Glutamatergic neuron (in vitro differentiated cells): Measurements from ENCODE around the gene SPIRE1. TPM values are rescaled to one million over a fixed set of nuclear protein-coding genes. Genes with fewer than 3 reads are reported as not detected.

ENCODE experiments used
- DNase-seq: peaks from one replicate; pipeline ENCODE4 v3.0.0; 2022
- H3K27ac Mint-ChIP-seq: one replicate; pipeline ENCODE4 v1.8.0; 2020; ENCODE audit warnings: mild to moderate bottlenecking, mixed read lengths, inconsistent platforms; ENCODE audit not compliant: unreplicated experiment
- H3K27me3 Mint-ChIP-seq: one replicate; pipeline ENCODE4 v1.8.0; 2020; ENCODE audit warnings: mild to moderate bottlenecking, moderate library complexity, mixed read lengths, inconsistent platforms; ENCODE audit not compliant: unreplicated experiment
- H3K36me3 Mint-ChIP-seq: one replicate; pipeline ENCODE4 v1.8.0; 2020; ENCODE audit warnings: mild to moderate bottlenecking, mixed read lengths, inconsistent platforms; ENCODE audit not compliant: unreplicated experiment
- H3K4me1 Mint-ChIP-seq: one replicate; pipeline ENCODE4 v1.8.0; 2020; ENCODE audit warnings: mild to moderate bottlenecking, low read depth, mixed read lengths, inconsistent platforms; ENCODE audit not compliant: unreplicated experiment
- H3K4me3 Mint-ChIP-seq: one replicate; pipeline ENCODE4 v1.8.0; 2020; ENCODE audit warnings: mild to moderate bottlenecking, mixed read lengths, inconsistent platforms; ENCODE audit not compliant: unreplicated experiment
- H3K9me3 Mint-ChIP-seq: one replicate; pipeline ENCODE4 v1.8.0; 2020; ENCODE audit warnings: mild to moderate bottlenecking, moderate library complexity, mixed read lengths, inconsistent platforms; ENCODE audit not compliant: unreplicated experiment
- CTCF ChIP-seq: fragments of 200-600 bp; sonication (generic); IDR thresholded peaks from one replicate; pipeline ENCODE4 v1.5.0; 2021; ENCODE audit not compliant: partially characterized antibody, unreplicated experiment
- total RNA-seq: library from RNA; stranded (reverse); fragmentation: NEBNext Ultra II Directional; extraction: Animal tissue kit (Norgen Biotek cat#: 25700); gene quantifications from one replicate; pipeline ENCODE4 v1.2.1, GENCODE V29; 2021; ENCODE audit not compliant: unreplicated experiment

Gene SPIRE1
- total RNA-seq, 1 donor from 2014 or later, result 29.9 TPM

- peaks cover 2% of the 10 kb centered on the region for H3K9me3 Mint-ChIP-seq
- H3K27me3 Mint-ChIP-seq, result peaks cover 6% of the 10 kb centered on the region
- no peaks in the 10 kb centered on the region for H3K4me1 Mint-ChIP-seq
- no peak overlapping the region for H3K4me3 Mint-ChIP-seq
- TF ChIP-seq CTCF, result no peak
- DNase-seq, result no peak
- no peak overlapping the region for H3K27ac Mint-ChIP-seq
- H3K36me3 Mint-ChIP-seq, result no peaks in the 10 kb centered on the region
Measured at GRCh38 chr18:12463191-12463590, 194.7 kb downstream of the SPIRE1 start.

GRCh38 chr18:12462242-12462641 is 195.7 kb downstream of the SPIRE1 start:
- Mint-ChIP-seq H3K27ac (no peak overlapping the region), H3K27me3 (peaks cover 6% of the 10 kb centered on the region), H3K4me1 (no peaks in the 10 kb centered on the region), H3K4me3 (no peak overlapping the region), H3K36me3 (no peaks in the 10 kb centered on the region), H3K9me3 (peaks cover 2% of the 10 kb centered on the region)
- DNase-seq, result no peak
- TF ChIP-seq CTCF, result no peak

- H3K27ac Mint-ChIP-seq, result no peak overlapping the region
- no peak for TF ChIP-seq CTCF
- no peaks in the 10 kb centered on the region for H3K4me1 Mint-ChIP-seq
- peaks cover 2% of the 10 kb centered on the region for H3K9me3 Mint-ChIP-seq
- no peak for DNase-seq
- no peaks in the 10 kb centered on the region for H3K36me3 Mint-ChIP-seq
- peaks cover 6% of the 10 kb centered on the region for H3K27me3 Mint-ChIP-seq
- H3K4me3 Mint-ChIP-seq, result no peak overlapping the region
Measured at GRCh38 chr18:12461326-12461725, 196.6 kb downstream of the SPIRE1 start.

- peaks cover 2% of the 10 kb centered on the region for H3K9me3 Mint-ChIP-seq
- no peak for DNase-seq
- H3K36me3 Mint-ChIP-seq, result no peaks in the 10 kb centered on the region
- no peaks in the 10 kb centered on the region for H3K4me1 Mint-ChIP-seq
- peaks cover 6% of the 10 kb centered on the region for H3K27me3 Mint-ChIP-seq
- TF ChIP-seq CTCF, result no peak
- no peak overlapping the region for H3K4me3 Mint-ChIP-seq
- H3K27ac Mint-ChIP-seq, result no peak overlapping the region
Measured at GRCh38 chr18:12460874-12461273, 197.0 kb downstream of the SPIRE1 start.

- H3K4me1 Mint-ChIP-seq, result no peaks in the 10 kb centered on the region
- peaks cover 6% of the 10 kb centered on the region for H3K27me3 Mint-ChIP-seq
- H3K36me3 Mint-ChIP-seq, result peaks cover 8% of the 10 kb centered on the region
- no peak for TF ChIP-seq CTCF
- H3K9me3 Mint-ChIP-seq, result peaks cover 2% of the 10 kb centered on the region
- H3K4me3 Mint-ChIP-seq, result no peak overlapping the region
- peak overlapping the region; percentile 64 for H3K27ac Mint-ChIP-seq
- DNase-seq, result no peak
Measured at GRCh38 chr18:12458771-12459170, 199.1 kb downstream of the SPIRE1 start.
